Trophoblast cell (in vitro differentiated cells and primary cell): Measurements from ENCODE around the gene DSN1.

Experiments used
- DNase-seq, 2 donors: peaks; one replicate each; pipeline ENCODE4 v3.0.0-alpha.2; 2016
- H2AFZ ChIP-seq: 2 replicates; pipeline ENCODE4 v1.6.1; 2013; ENCODE audit warnings: low read length, moderate library complexity, mild to moderate bottlenecking; ENCODE audit not compliant: insufficient read depth, poor library complexity
- H2AK5ac ChIP-seq: 2 replicates; pipeline ENCODE4 v1.6.1; 2013; ENCODE audit warnings: mild to moderate bottlenecking, low read length
- H2BK120ac ChIP-seq: 2 replicates; pipeline ENCODE4 v1.6.1; 2013; ENCODE audit warnings: low read length, mild to moderate bottlenecking, moderate library complexity; ENCODE audit not compliant: insufficient read depth, poor library complexity
- H2BK12ac ChIP-seq: 2 replicates; pipeline ENCODE4 v1.6.1; 2013; ENCODE audit warnings: mild to moderate bottlenecking, low read length, moderate library complexity
- H2BK5ac ChIP-seq: 2 replicates; pipeline ENCODE4 v1.6.1; 2013; ENCODE audit warnings: low read length, low read depth, moderate library complexity, mild to moderate bottlenecking; ENCODE audit not compliant: poor library complexity
- H3K14ac ChIP-seq: 2 replicates; pipeline ENCODE4 v1.6.1; 2013; ENCODE audit warnings: mild to moderate bottlenecking, low read length
- H3K18ac ChIP-seq: 2 replicates; pipeline ENCODE4 v1.6.1; 2013; ENCODE audit warnings: mild to moderate bottlenecking, low read length
- H3K23ac ChIP-seq: 2 replicates; pipeline ENCODE4 v1.6.1; 2013; ENCODE audit warnings: low read length
- H3K27ac ChIP-seq: 2 replicates; pipeline ENCODE4 v1.5.1; 2013; ENCODE audit warnings: low read depth, mild to moderate bottlenecking, inconsistent platforms, low read length, moderate library complexity
- H3K27me3 ChIP-seq: 2 replicates; pipeline ENCODE4 v1.6.1; 2013; ENCODE audit warnings: inconsistent platforms, mild to moderate bottlenecking, low read length, moderate library complexity; ENCODE audit not compliant: insufficient read depth
- H3K36me3 ChIP-seq, 2 experiments: 1 replicate in 1 of 2; 2 replicates in 1 of 2; pipeline ENCODE4 v1.6.1; 2013; ENCODE audit warnings: low read length in 2 of 2, mild to moderate bottlenecking in 2 of 2, moderate library complexity in 1 of 2; ENCODE audit not compliant: insufficient read depth in 2 of 2, control insufficient read depth in 1 of 2
- H3K4ac ChIP-seq: 2 replicates; pipeline ENCODE4 v1.6.1; 2013; ENCODE audit warnings: low read depth, mild to moderate bottlenecking, low read length, moderate library complexity
- H3K4me1 ChIP-seq, 2 experiments: 1 replicate in 1 of 2; 2 replicates in 1 of 2; pipeline ENCODE4 v1.6.1; 2013; ENCODE audit warnings: low read length in 2 of 2, mild to moderate bottlenecking in 2 of 2, moderate library complexity in 1 of 2; ENCODE audit not compliant: insufficient read depth in 2 of 2, control insufficient read depth in 1 of 2
- H3K4me2 ChIP-seq: 2 replicates; pipeline ENCODE4 v1.6.1; 2013; ENCODE audit warnings: inconsistent platforms, mild to moderate bottlenecking, low read length, moderate library complexity
- H3K4me3 ChIP-seq: 2 replicates; pipeline ENCODE4 v1.5.1; 2013; ENCODE audit warnings: mild to moderate bottlenecking, low read depth, low read length, inconsistent platforms
- H3K79me1 ChIP-seq: one replicate; pipeline ENCODE4 v1.6.1; 2013; ENCODE audit warnings: low read length
- H3K79me2 ChIP-seq: 2 replicates; pipeline ENCODE4 v1.6.1; 2013; ENCODE audit warnings: low read length, mild to moderate bottlenecking; ENCODE audit not compliant: control insufficient read depth, insufficient read depth, poor library complexity
- H3K9ac ChIP-seq: 2 replicates; pipeline ENCODE4 v1.6.1; 2013; ENCODE audit warnings: mild to moderate bottlenecking, low read length
- H3K9me3 ChIP-seq: 2 replicates; pipeline ENCODE4 v1.6.1; 2013; ENCODE audit warnings: low read depth, mild to moderate bottlenecking, control low read depth, inconsistent platforms, low read length; ENCODE audit not compliant: insufficient read depth
- H4K12ac ChIP-seq: 2 replicates; pipeline ENCODE4 v1.6.1; 2013; ENCODE audit warnings: low read depth, mild to moderate bottlenecking, low read length, moderate library complexity
- H4K8ac ChIP-seq: 2 replicates; pipeline ENCODE4 v1.6.1; 2013; ENCODE audit warnings: low read depth, mild to moderate bottlenecking, low read length, moderate library complexity
- H4K91ac ChIP-seq: one replicate; pipeline ENCODE4 v1.6.1; 2013; ENCODE audit warnings: low read depth, mild to moderate bottlenecking, low read length, moderate library complexity
- WGBS: extraction: QIAGEN DNeasy Blood & Tissue Kit; methylation state at CpG from one replicate; pipeline ENCODE4 v1.1.7; 2013; ENCODE audit warnings: missing lambda C conversion rate; ENCODE audit not compliant: insufficient read length, insufficient coverage; ENCODE audit errors: extremely low coverage; 5-methylcytosine and 5-hydroxymethylcytosine counted together

Gene DSN1

GRCh38 chr20:36760647-36761046, 12.9 kb downstream of the DSN1 start:
- no CpG with 5 or more reads among the region's 6 CpGs for WGBS
- H3K14ac ChIP-seq = no peak overlapping the region

DNA sequence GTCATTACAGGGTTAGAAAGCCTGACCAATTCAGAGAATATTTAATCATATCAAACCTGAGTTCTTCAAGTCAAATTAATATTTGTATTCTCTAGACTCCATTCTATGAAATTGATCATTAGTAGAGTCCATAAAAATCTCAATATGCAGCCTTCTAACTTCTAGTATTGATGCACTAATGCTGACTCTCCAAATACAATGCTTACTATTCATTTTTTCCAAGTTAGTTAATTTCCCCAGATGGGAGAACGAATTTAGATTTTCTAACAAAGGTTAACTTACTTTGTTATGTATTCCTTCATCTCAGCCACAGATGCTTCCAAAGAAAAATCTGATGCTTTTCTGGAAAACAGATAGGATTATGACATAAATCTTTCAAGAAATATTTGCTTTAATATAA, 15.3 kb downstream of the DSN1 start:
- Histone ChIP-seq H2BK5ac (no peak overlapping the region), H3K23ac (no peak overlapping the region), H2AK5ac (no peak overlapping the region), H3K4ac (no peak overlapping the region), H3K18ac (no peak overlapping the region), H4K91ac (no peak overlapping the region), H3K79me1 (no peaks in the 10 kb centered on the region), H3K4me3 (no peak overlapping the region), H4K8ac (no peak overlapping the region), H3K4me1 (no peaks in the 10 kb centered on the region), H3K14ac (no peak overlapping the region), H2BK12ac (no peak overlapping the region), H3K79me2 (no peaks in the 10 kb centered on the region), H3K9ac (no peak overlapping the region), H3K4me2 (no peak overlapping the region), H2BK120ac (no peak overlapping the region), H2AFZ (no peak overlapping the region), H3K27ac (no peak overlapping the region), H3K9me3 (no peaks in the 10 kb centered on the region), H4K12ac (no peak overlapping the region), H3K27me3 (no peaks in the 10 kb centered on the region), H3K36me3 (peaks cover 22 to 26% of the 10 kb centered on the region in 2 experiments)
- no CpG with 5 or more reads among the region's 1 CpG for WGBS
- no peak for DNase-seq

More at GRCh38 chr20:36760647-36761046, 12.9 kb downstream of the DSN1 start:
- H3K27ac ChIP-seq = no peak overlapping the region
- no peak overlapping the region for H3K18ac ChIP-seq
- H4K91ac ChIP-seq = no peak overlapping the region
- no peak overlapping the region for H2AFZ ChIP-seq
- H2AK5ac ChIP-seq = no peak overlapping the region
- no peak overlapping the region for H2BK12ac ChIP-seq
- no peak overlapping the region for H3K23ac ChIP-seq
- H3K9me3 ChIP-seq = no peaks in the 10 kb centered on the region
- H3K27me3 ChIP-seq = no peaks in the 10 kb centered on the region
- H3K79me2 ChIP-seq = no peaks in the 10 kb centered on the region
- no peak overlapping the region for H3K4ac ChIP-seq
- no peak overlapping the region for H2BK5ac ChIP-seq
- no peaks in the 10 kb centered on the region for H3K79me1 ChIP-seq
- H3K36me3 ChIP-seq = peaks cover 22 to 24% of the 10 kb centered on the region in 2 experiments
- no peak overlapping the region for H4K8ac ChIP-seq
- no peaks in the 10 kb centered on the region for H3K4me1 ChIP-seq
- H4K12ac ChIP-seq = no peak overlapping the region
- no peak for DNase-seq
- H3K4me2 ChIP-seq = no peak overlapping the region
- no peak overlapping the region for H3K9ac ChIP-seq
- H3K4me3 ChIP-seq = no peak overlapping the region
- no peak overlapping the region for H2BK120ac ChIP-seq

GRCh38 chr20:36756496-36756895, 17.1 kb downstream of the DSN1 start:
- Histone ChIP-seq H3K27ac (no peak overlapping the region), H3K27me3 (no peaks in the 10 kb centered on the region), H2AK5ac (no peak overlapping the region), H4K12ac (no peak overlapping the region), H2BK120ac (no peak overlapping the region), H3K4me2 (no peak overlapping the region), H4K91ac (no peak overlapping the region), H3K23ac (no peak overlapping the region), H2BK5ac (no peak overlapping the region), H4K8ac (no peak overlapping the region), H3K36me3 (peaks cover 32% of the 10 kb centered on the region in 2 experiments), H3K14ac (no peak overlapping the region), H3K18ac (no peak overlapping the region), H3K4ac (no peak overlapping the region), H3K9ac (no peak overlapping the region), H2AFZ (no peak overlapping the region), H3K9me3 (peaks cover 1% of the 10 kb centered on the region), H3K79me2 (no peaks in the 10 kb centered on the region), H3K79me1 (no peaks in the 10 kb centered on the region), H3K4me1 (no peaks in the 10 kb centered on the region), H2BK12ac (no peak overlapping the region), H3K4me3 (no peak overlapping the region)
- DNase-seq = no peak

DNA sequence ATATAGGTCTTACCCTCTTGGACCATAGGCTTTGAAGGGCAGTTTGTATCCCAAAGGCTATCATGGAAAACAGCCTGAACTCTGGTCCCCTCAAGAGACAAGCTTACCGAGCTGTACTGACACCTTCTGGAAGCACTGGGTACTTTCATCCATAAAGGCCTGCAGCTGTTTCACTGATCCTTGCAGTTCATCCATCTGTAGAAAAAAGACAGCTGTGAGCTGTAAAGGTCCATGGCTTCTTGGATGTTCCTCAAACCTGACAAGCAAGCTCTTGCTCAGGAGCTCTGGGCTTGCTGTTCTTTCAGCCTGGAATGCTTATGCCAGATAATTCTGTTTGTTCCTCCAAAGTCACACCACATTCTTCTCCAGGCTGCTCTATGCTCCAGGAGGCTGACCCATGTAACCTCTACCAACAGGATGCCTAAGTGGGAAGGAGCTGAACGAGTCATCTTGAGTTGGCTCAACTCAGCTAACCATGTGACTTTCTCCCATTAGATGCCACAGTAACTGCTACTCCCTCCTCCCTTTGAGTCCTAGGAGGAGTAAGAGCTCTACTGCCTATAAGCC, 18.8 kb downstream of the DSN1 start:
- Histone ChIP-seq H3K4me1 (no peaks in the 10 kb centered on the region), H3K79me1 (no peaks in the 10 kb centered on the region), H2AK5ac (no peak overlapping the region), H3K9ac (no peak overlapping the region), H3K4me3 (no peak overlapping the region), H3K9me3 (peaks cover 1% of the 10 kb centered on the region), H3K14ac (no peak overlapping the region), H3K4me2 (no peak overlapping the region), H2BK120ac (no peak overlapping the region), H4K8ac (no peak overlapping the region), H3K4ac (no peak overlapping the region), H3K23ac (no peak overlapping the region), H3K27ac (no peak overlapping the region), H2AFZ (no peak overlapping the region), H2BK5ac (no peak overlapping the region), H2BK12ac (no peak overlapping the region), H3K79me2 (no peaks in the 10 kb centered on the region), H4K12ac (no peak overlapping the region), H3K36me3 (peaks cover 29 to 33% of the 10 kb centered on the region in 2 experiments), H4K91ac (no peak overlapping the region), H3K27me3 (no peaks in the 10 kb centered on the region), H3K18ac (no peak overlapping the region)
- DNase-seq = peak; percentile 48 to 79
- WGBS = no CpG with 5 or more reads among the region's 2 CpGs
